Measurements from ENCODE around the gene HDGFL1. TPM values are rescaled to one million over a fixed set of nuclear protein-coding genes. Genes with fewer than 3 reads are reported as not detected.

The HDGFL1 gene
- total RNA-seq, 4 donors from 2014 or later: 0.40 TPM; not detected in 3

GRCh38 chr6:22556266-22556665, 13.1 kb upstream of the HDGFL1 start:
- Histone ChIP-seq H3K36me3 (no peaks in the 10 kb centered on the region), H3K4me1 (no peaks in the 10 kb centered on the region), H3K9me3 (no peaks in the 10 kb centered on the region), H3K4me3 (replicated peaks in 1 of 3) (no peak overlapping the region), H3K27me3 (no peaks in the 10 kb centered on the region), H3K27ac (no peak overlapping the region)
- DNase-seq: no peak
- 88 to 91% methylated on average over 2 of the region's 2 CpGs for WGBS, 2 donors
- intact Hi-C loops (cut with DNase I): no loop called here
- TF ChIP-seq CTCF (IDR thresholded peaks at IDR 0.05): no peak
- TF ChIP-seq POLR2A (IDR thresholded peaks at IDR 0.05): no peak

GRCh38 chr6:22557007-22557406, 12.4 kb upstream of the HDGFL1 start:
- intact Hi-C loops (cut with DNase I): no loop called here
- no peak for DNase-seq
- Histone ChIP-seq H3K4me3 (replicated peaks in 1 of 3) (no peak overlapping the region), H3K4me1 (no peaks in the 10 kb centered on the region), H3K9me3 (no peaks in the 10 kb centered on the region), H3K27me3 (no peaks in the 10 kb centered on the region), H3K27ac (no peak overlapping the region), H3K36me3 (no peaks in the 10 kb centered on the region)
- TF ChIP-seq POLR2A (IDR thresholded peaks at IDR 0.05): no peak
- TF ChIP-seq CTCF (IDR thresholded peaks at IDR 0.05): no peak
- 90 to 92% methylated on average over 6 of the region's 6 CpGs for WGBS, 2 donors

- H3K27me3 ChIP-seq: no peaks in the 10 kb centered on the region
- intact Hi-C loops (cut with DNase I): no loop called here
- no peak overlapping the region for H3K4me3 ChIP-seq (replicated peaks in 1 of 3)
- no peak for DNase-seq
- TF ChIP-seq POLR2A (IDR thresholded peaks at IDR 0.05) (no peak), CTCF (IDR thresholded peaks at IDR 0.05) (no peak)
- H3K27ac ChIP-seq: no peak overlapping the region
- H3K4me1 ChIP-seq: no peaks in the 10 kb centered on the region
- 94 to 95% methylated on average over 1 of the region's 1 CpG for WGBS, 2 donors
- no peaks in the 10 kb centered on the region for H3K36me3 ChIP-seq
- no peaks in the 10 kb centered on the region for H3K9me3 ChIP-seq
These were observed 11.0 kb upstream of the HDGFL1 start for GRCh38 chr6:22558288-22558882.

- TF ChIP-seq CTCF (IDR thresholded peaks at IDR 0.05) (no peak), POLR2A (IDR thresholded peaks at IDR 0.05) (no peak)
- H3K27me3 ChIP-seq: no peaks in the 10 kb centered on the region
- no peaks in the 10 kb centered on the region for H3K36me3 ChIP-seq
- no peak overlapping the region for H3K27ac ChIP-seq
- no peaks in the 10 kb centered on the region for H3K9me3 ChIP-seq
- no peaks in the 10 kb centered on the region for H3K4me1 ChIP-seq
- no peak overlapping the region for H3K4me3 ChIP-seq (replicated peaks in 1 of 3)
- no peak for DNase-seq
- 91 to 95% methylated on average over 6 of the region's 6 CpGs for WGBS, 2 donors
- intact Hi-C loops (cut with DNase I): no loop called here
These were observed 512 bp upstream of the HDGFL1 start for GRCh38 chr6:22568854-22569253.

- DNase-seq: no peak
- H3K4me1 ChIP-seq: no peaks in the 10 kb centered on the region
- no peaks in the 10 kb centered on the region for H3K36me3 ChIP-seq
- no peak for TF ChIP-seq POLR2A (IDR thresholded peaks at IDR 0.05)
- no peak for TF ChIP-seq CTCF (IDR thresholded peaks at IDR 0.05)
- intact Hi-C loops (cut with DNase I): no loop called here
- no peak overlapping the region for H3K27ac ChIP-seq
- H3K4me3 ChIP-seq (replicated peaks in 1 of 3): no peak overlapping the region
- no peaks in the 10 kb centered on the region for H3K27me3 ChIP-seq
- WGBS, 2 donors: 94 to 96% methylated on average over 26 of the region's 26 CpGs
- H3K9me3 ChIP-seq: no peaks in the 10 kb centered on the region
These were observed 802 bp downstream of the HDGFL1 start for GRCh38 chr6:22570185-22570551.

Measured in thyroid gland (tissue), 4 donors.